DOHH2 (cell line): ENCODE data around the gene NRM.
"Not testable (repeated sequence)": the region's sequence is repeated elsewhere in the genome, so short reads cannot be mapped to it uniquely, and the experiment has no call there.

Experiments used
- H3F3A ChIP-seq: fragments of 200-600 bp; sonication (generic), shearing (Covaris generic); 2 replicates; pipeline ENCODE4 v1.6.0; 2016; ENCODE audit warnings: antibody characterized with exemption, mild to moderate bottlenecking; ENCODE audit not compliant: control insufficient read depth, insufficient read depth
- H3K27ac ChIP-seq: fragments of 200-600 bp; sonication (generic); 2 replicates; pipeline ENCODE4 v1.5.1; 2014; ENCODE audit warnings: low read depth, mild to moderate bottlenecking, low read length, moderate library complexity
- H3K27me3 ChIP-seq: fragments of 200-600 bp; sonication (generic); 2 replicates; pipeline ENCODE4 v1.6.1; 2014; ENCODE audit warnings: mild to moderate bottlenecking, low read length, mixed read lengths; ENCODE audit not compliant: control insufficient read depth
- H3K36me3 ChIP-seq: fragments of 200-600 bp; sonication (generic); 2 replicates; pipeline ENCODE4 v1.6.1; 2014; ENCODE audit warnings: mild to moderate bottlenecking, low read length, moderate library complexity, mixed read lengths; ENCODE audit not compliant: control insufficient read depth
- H3K4me1 ChIP-seq: fragments of 200-600 bp; sonication (generic); 2 replicates; pipeline ENCODE4 v1.6.1; 2014; ENCODE audit warnings: mild to moderate bottlenecking, low read length, mixed read lengths; ENCODE audit not compliant: control insufficient read depth
- H3K4me2 ChIP-seq: fragments of 200-600 bp; sonication (generic); 2 replicates; pipeline ENCODE4 v1.6.0; 2014; ENCODE audit warnings: mild to moderate bottlenecking, low read length, moderate library complexity
- H3K4me3 ChIP-seq: fragments of 200-600 bp; sonication (generic); 2 replicates; pipeline ENCODE4 v1.5.1; 2014; ENCODE audit warnings: mild to moderate bottlenecking, low read length, mixed read lengths
- H3K79me2 ChIP-seq: fragments of 200-600 bp; sonication (generic); 2 replicates; pipeline ENCODE4 v1.6.1; 2014; ENCODE audit warnings: mild to moderate bottlenecking, low read length, mixed read lengths; ENCODE audit not compliant: control insufficient read depth
- H3K9me2 ChIP-seq: fragments of 200-600 bp; sonication (generic); replicated peaks from 2 replicates; pipeline ENCODE4 v1.6.1; 2014; ENCODE audit warnings: mild to moderate bottlenecking, low read length, mixed read lengths; ENCODE audit not compliant: control insufficient read depth
- H3K9me3 ChIP-seq: fragments of 200-600 bp; sonication (generic); 2 replicates; pipeline ENCODE4 v1.6.1; 2014; ENCODE audit warnings: antibody characterized with exemption, low read length, mixed read lengths; ENCODE audit not compliant: control insufficient read depth, insufficient read depth
- H4K20me1 ChIP-seq: fragments of 200-600 bp; sonication (generic); 2 replicates; pipeline ENCODE4 v1.6.0; 2014; ENCODE audit warnings: low read depth, mild to moderate bottlenecking, antibody characterized with exemption, low read length, moderate library complexity; ENCODE audit not compliant: control insufficient read depth, insufficient read depth
- CTCF ChIP-seq: fragments of 200-600 bp; sonication (generic); IDR thresholded peaks from one replicate; pipeline ENCODE4 v1.5.1; 2014; ENCODE audit warnings: antibody characterized with exemption, mild to moderate bottlenecking, low read depth, low read length; ENCODE audit not compliant: poor library complexity, severe bottlenecking
- EZH2phosphoT487 ChIP-seq: fragments of 200-600 bp; sonication (generic); IDR thresholded peaks from 2 replicates; pipeline ENCODE4 v1.6.1; 2017; ENCODE audit warnings: borderline replicate concordance, mild to moderate bottlenecking, antibody characterized with exemption, low read length, moderate library complexity, mixed read lengths

Gene NRM

DNA sequence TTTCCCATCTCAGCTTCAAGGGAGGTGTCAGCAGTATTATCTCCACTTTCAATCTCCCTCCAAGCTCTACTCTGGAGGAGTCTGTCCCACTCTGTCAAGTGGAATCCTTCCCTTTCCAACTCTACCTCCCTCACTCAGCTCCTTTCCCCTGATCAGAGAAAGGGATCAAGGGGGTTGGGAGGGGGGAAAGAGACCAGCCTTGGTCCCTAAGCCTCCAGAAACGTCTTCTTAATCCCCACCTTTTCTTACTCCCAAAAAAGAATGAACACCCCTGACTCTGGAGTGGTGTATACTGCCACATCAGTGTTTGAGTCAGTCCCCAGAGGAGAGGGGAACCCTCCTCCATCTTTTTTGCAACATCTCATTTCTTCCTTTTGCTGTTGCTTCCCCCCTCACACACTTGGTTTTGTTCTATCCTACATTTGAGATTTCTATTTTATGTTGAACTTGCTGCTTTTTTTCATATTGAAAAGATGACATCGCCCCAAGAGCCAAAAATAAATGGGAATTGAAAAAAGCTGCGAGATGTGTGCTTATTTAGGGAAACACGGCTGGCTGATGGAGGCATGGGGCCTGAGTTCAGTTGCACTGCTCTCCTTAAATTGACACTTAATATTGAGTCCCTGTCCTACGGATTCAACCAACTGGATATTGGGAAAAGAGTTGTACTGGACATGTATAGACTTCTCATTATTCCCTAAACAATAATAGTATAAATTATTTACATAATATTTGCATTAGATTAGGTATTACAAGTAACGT, 34.3 kb upstream of the NRM start:
- no peak for TF ChIP-seq CTCF
- TF ChIP-seq EZH2phosphoT487: no peak
- no peaks in the 10 kb centered on the region for H3K9me2 ChIP-seq
- H3K79me2 ChIP-seq: peaks cover 51% of the 10 kb centered on the region
- H4K20me1 ChIP-seq: peaks cover 18% of the 10 kb centered on the region
- H3K27me3 ChIP-seq: no peaks in the 10 kb centered on the region
- H3K4me1 ChIP-seq: peaks cover 33% of the 10 kb centered on the region
- no peak overlapping the region for H3K4me3 ChIP-seq
- H3K9me3 ChIP-seq: no peaks in the 10 kb centered on the region
- peak overlapping the region; percentile 11; the same call in 1 of the 2 replicates for H3K27ac ChIP-seq
- H3F3A ChIP-seq: peaks cover 76% of the 10 kb centered on the region
- peaks cover 81% of the 10 kb centered on the region for H3K36me3 ChIP-seq
- H3K4me2 ChIP-seq: peak overlapping the region; percentile 7; the same call in 1 of the 2 replicates

DNA sequence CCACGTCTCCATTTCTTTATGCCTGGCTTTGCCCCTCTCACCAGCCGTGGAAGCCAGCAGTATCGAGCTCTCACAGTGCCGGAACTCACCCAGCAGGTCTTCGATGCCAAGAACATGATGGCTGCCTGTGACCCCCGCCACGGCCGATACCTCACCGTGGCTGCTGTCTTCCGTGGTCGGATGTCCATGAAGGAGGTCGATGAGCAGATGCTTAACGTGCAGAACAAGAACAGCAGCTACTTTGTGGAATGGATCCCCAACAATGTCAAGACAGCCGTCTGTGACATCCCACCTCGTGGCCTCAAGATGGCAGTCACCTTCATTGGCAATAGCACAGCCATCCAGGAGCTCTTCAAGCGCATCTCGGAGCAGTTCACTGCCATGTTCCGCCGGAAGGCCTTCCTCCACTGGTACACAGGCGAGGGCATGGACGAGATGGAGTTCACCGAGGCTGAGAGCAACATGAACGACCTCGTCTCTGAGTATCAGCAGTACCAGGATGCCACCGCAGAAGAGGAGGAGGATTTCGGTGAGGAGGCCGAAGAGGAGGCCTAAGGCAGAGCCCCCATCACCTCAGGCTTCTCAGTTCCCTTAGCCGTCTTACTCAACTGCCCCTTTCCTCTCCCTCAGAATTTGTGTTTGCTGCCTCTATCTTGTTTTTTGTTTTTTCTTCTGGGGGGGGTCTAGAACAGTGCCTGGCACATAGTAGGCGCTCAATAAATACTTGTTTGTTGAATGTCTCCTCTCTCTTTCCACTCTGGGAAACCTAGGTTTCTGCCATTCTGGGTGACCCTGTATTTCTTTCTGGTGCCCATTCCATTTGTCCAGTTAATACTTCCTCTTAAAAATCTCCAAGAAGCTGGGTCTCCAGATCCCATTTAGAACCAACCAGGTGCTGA, 33.3 kb upstream of the NRM start:
- peaks cover 59% of the 10 kb centered on the region for H3K79me2 ChIP-seq
- peaks cover 18% of the 10 kb centered on the region for H4K20me1 ChIP-seq
- peaks cover 77% of the 10 kb centered on the region for H3K36me3 ChIP-seq
- H3F3A ChIP-seq: peaks cover 81% of the 10 kb centered on the region
- peak overlapping the region; percentile 94 for H3K4me2 ChIP-seq
- H3K27me3 ChIP-seq, H3K9me3 ChIP-seq, H3K4me3 ChIP-seq, H3K27ac ChIP-seq, H3K9me2 ChIP-seq: not testable (repeated sequence)
- peaks cover 38% of the 10 kb centered on the region for H3K4me1 ChIP-seq

DNA sequence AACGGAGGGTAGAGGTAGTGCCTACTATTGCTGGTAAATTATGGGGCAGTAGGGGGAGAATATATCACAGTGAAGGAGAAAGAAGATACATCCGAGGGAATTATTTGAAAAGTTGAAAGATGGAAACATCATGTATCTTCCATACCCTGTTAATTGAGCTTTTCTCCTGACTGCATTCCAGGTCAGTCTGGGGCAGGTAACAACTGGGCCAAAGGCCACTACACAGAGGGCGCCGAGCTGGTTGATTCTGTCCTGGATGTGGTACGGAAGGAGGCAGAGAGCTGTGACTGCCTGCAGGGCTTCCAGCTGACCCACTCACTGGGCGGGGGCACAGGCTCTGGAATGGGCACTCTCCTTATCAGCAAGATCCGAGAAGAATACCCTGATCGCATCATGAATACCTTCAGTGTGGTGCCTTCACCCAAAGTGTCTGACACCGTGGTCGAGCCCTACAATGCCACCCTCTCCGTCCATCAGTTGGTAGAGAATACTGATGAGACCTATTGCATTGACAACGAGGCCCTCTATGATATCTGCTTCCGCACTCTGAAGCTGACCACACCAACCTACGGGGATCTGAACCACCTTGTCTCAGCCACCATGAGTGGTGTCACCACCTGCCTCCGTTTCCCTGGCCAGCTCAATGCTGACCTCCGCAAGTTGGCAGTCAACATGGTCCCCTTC, 32.5 kb upstream of the NRM start:
- Histone ChIP-seq H3K4me2 (peak overlapping the region; percentile 94), H3K4me1 (peaks cover 46% of the 10 kb centered on the region), H3F3A (peaks cover 87% of the 10 kb centered on the region), H3K27ac (peak overlapping the region; percentile 100), H3K79me2 (peaks cover 67% of the 10 kb centered on the region), H3K36me3 (peaks cover 83% of the 10 kb centered on the region), H4K20me1 (peaks cover 18% of the 10 kb centered on the region), H3K4me3 (peak overlapping the region; percentile 88)
- not testable (repeated sequence) for H3K9me3 ChIP-seq, H3K27me3 ChIP-seq, H3K9me2 ChIP-seq

- H3K4me1 ChIP-seq: peaks cover 48% of the 10 kb centered on the region
- H3K79me2 ChIP-seq: peaks cover 75% of the 10 kb centered on the region
- H3K27ac ChIP-seq: peak overlapping the region; percentile 100
These were observed 31.7 kb upstream of the NRM start for GRCh38 chr6:30722280-30723112.

DNA sequence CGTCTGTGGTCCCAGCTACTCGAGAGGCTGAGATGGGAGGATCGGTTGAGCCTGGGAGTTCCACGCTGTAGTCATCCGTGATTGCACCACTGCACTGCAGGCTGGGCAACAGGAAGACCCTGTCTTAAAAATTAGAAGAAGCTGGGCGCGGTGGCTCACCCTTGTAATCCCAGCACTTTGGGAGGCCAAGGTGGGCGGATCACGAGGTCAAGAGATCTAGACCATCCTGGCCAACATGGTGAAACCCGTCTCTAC, 31.2 kb upstream of the NRM start:
- Histone ChIP-seq H3F3A (peaks cover 76% of the 10 kb centered on the region), H3K79me2 (peaks cover 77% of the 10 kb centered on the region), H4K20me1 (peaks cover 16% of the 10 kb centered on the region), H3K27ac (peak overlapping the region; percentile 100), H3K4me3 (peak overlapping the region; percentile 88), H3K4me2 (peak overlapping the region; percentile 94), H3K36me3 (peaks cover 75% of the 10 kb centered on the region), H3K4me1 (peaks cover 48% of the 10 kb centered on the region)
- H3K9me3 ChIP-seq, H3K27me3 ChIP-seq, H3K9me2 ChIP-seq: not testable (repeated sequence)

More at GRCh38 chr6:30722280-30723112, 31.7 kb upstream of the NRM start:
- Histone ChIP-seq H4K20me1 (peaks cover 16% of the 10 kb centered on the region), H3K9me2 (no peaks in the 10 kb centered on the region), H3K9me3 (no peaks in the 10 kb centered on the region), H3K36me3 (peaks cover 77% of the 10 kb centered on the region), H3K4me2 (peak overlapping the region; percentile 94), H3K4me3 (peak overlapping the region; percentile 88), H3K27me3 (no peaks in the 10 kb centered on the region), H3F3A (peaks cover 81% of the 10 kb centered on the region)
- peak; percentile 95 for TF ChIP-seq CTCF
- no peak for TF ChIP-seq EZH2phosphoT487
